HG03159 (cell line): ENCODE results near the gene NRK.
"Not testable (repeated sequence)": the region's sequence is repeated elsewhere in the genome, so short reads cannot be mapped to it uniquely, and the experiment has no call there.

ENCODE experiments used
- ATAC-seq: cut with Tn5 transposase; IDR thresholded peaks from one replicate; pipeline ENCODE4 v1.9.1; 2021; ENCODE audit warnings: mild to moderate bottlenecking, moderate library complexity; ENCODE audit not compliant: unreplicated experiment

Gene NRK

GRCh38 chrX:105822138-105823091 lies at the start of gene NRK:
TSS of gene NRK (plus strand) at chrX:105822539. CDS start at chrX:105822846, 307 bp downstream.
- ATAC-seq = no peak

- no peak for ATAC-seq
Observed at GRCh38 chrX:105773801-105774200, 48.5 kb upstream of the NRK start.

GRCh38 chrX:105775679-105776078 lies 46.7 kb upstream of the NRK start:
- ATAC-seq = no peak

GRCh38 chrX:105781804-105782203 lies 40.5 kb upstream of the NRK start:
- no peak for ATAC-seq

- ATAC-seq = not testable (repeated sequence)
Observed at GRCh38 chrX:105796877-105797276, 25.5 kb upstream of the NRK start.

GRCh38 chrX:105803891-105804290 lies 18.4 kb upstream of the NRK start:
- no peak for ATAC-seq

- ATAC-seq = not testable (repeated sequence)
Observed at GRCh38 chrX:105805655-105806054, 16.7 kb upstream of the NRK start.

GRCh38 chrX:105816517-105816916 lies 5.8 kb upstream of the NRK start:
- ATAC-seq = no peak

- no peak for ATAC-seq
Observed at GRCh38 chrX:105820247-105820646, 2.1 kb upstream of the NRK start.

- no peak for ATAC-seq
Observed at GRCh38 chrX:105821471-105822121, 743 bp upstream of the NRK start.

GRCh38 chrX:105823092-105823455 lies 735 bp downstream of the NRK start:
- ATAC-seq = no peak

GRCh38 chrX:105829011-105829410 lies 6.7 kb downstream of the NRK start:
- ATAC-seq = no peak

GRCh38 chrX:105837232-105837631 lies 14.9 kb downstream of the NRK start:
- ATAC-seq = no peak

- ATAC-seq = no peak
Observed at GRCh38 chrX:105845631-105846030, 23.3 kb downstream of the NRK start.

GRCh38 chrX:105850100-105850499 lies 27.8 kb downstream of the NRK start:
- ATAC-seq = not testable (repeated sequence)

- no peak for ATAC-seq
Observed at GRCh38 chrX:105865709-105866108, 43.4 kb downstream of the NRK start.

GRCh38 chrX:105869701-105870100 lies 47.4 kb downstream of the NRK start:
- no peak for ATAC-seq

- no peak for ATAC-seq
Observed at GRCh38 chrX:105870445-105870844, 48.1 kb downstream of the NRK start.

GRCh38 chrX:105872941-105873340 lies 50.6 kb downstream of the NRK start:
- no peak for ATAC-seq

- no peak for ATAC-seq
Observed at GRCh38 chrX:105874790-105875189, 52.5 kb downstream of the NRK start.

- no peak for ATAC-seq
Observed at GRCh38 chrX:105876658-105877057, 54.3 kb downstream of the NRK start.

GRCh38 chrX:105880491-105880890 lies 58.2 kb downstream of the NRK start:
- ATAC-seq = no peak
